ENCODE results near the gene OGFOD3.
A peak's percentile ranks its signal among the peaks of the same experiment; 100 is the strongest.

DNA sequence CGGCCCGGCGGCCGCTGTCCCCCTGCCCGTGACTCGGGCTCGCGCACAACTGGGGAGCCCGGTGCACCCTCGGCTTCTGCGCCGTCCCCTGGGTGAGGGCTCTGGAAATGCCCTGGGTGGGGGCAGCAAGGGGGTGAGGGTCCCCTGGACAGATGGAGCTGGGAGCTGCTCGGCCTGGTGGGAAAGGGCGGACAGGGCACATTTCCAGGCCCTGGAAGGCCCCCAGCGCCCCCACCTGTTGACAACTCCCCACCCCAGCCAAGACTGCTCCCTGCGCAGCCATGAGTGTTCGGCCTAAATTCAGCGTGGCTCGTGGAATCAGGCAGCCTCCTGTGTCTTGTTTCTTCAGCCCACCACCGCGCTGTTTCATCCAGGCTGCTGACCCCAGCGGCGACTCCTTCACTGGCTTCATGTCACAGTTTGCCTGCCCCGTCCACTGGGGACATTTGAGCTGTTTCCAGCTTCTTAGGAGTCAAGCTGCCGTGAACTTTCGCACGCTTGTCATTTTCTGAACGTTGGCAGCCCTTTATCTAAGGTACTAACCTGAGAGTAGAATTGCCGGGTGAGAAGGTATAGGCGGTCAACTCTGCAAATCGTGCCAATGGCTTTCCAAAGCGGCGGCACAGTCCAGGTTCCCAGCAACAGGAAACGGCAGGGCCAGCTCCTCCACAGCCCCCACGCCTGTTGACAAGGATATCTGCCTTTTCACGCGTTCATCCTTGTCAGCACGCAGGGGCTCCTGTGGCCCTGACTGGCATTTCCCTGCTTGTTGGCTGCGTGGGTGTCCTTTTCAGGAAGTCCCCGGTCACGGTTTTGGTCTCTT, 45.9 kb downstream of the OGFOD3 start:
- TF ChIP-seq, protein P1, sequence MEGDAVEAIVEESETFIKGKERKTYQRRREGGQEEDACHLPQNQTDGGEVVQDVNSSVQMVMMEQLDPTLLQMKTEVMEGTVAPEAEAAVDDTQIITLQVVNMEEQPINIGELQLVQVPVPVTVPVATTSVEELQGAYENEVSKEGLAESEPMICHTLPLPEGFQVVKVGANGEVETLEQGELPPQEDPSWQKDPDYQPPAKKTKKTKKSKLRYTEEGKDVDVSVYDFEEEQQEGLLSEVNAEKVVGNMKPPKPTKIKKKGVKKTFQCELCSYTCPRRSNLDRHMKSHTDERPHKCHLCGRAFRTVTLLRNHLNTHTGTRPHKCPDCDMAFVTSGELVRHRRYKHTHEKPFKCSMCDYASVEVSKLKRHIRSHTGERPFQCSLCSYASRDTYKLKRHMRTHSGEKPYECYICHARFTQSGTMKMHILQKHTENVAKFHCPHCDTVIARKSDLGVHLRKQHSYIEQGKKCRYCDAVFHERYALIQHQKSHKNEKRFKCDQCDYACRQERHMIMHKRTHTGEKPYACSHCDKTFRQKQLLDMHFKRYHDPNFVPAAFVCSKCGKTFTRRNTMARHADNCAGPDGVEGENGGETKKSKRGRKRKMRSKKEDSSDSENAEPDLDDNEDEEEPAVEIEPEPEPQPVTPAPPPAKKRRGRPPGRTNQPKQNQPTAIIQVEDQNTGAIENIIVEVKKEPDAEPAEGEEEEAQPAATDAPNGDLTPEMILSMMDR (IDR thresholded peaks at IDR 0.05; ENCODE audit: poor library complexity), result no peak
- no peak for TF ChIP-seq EZH2phosphoT487 (IDR thresholded peaks at IDR 0.05; ENCODE audit: low read depth, severe bottlenecking, unreplicated experiment)
- TF ChIP-seq EZH2 (IDR thresholded peaks at IDR 0.05; ENCODE audit: borderline replicate concordance), result peak; percentile 9

Data from hepatocyte (in vitro differentiated cells).